HCT116 (cell line): ENCODE measurements around the gene MEF2B. TPM values are rescaled to one million over a fixed set of nuclear protein-coding genes. Genes with fewer than 3 reads are reported as not detected.

ENCODE experiments used
- ATAC-seq: fragments of 200-7000 bp; cut with Tn5 transposase; 2 replicates; pipeline ENCODE4 v1.9.1; 2020; ENCODE audit warnings: mild to moderate bottlenecking, moderate library complexity
- BruUV-seq: library from RNA; stranded (reverse); fragments of 400-500 nt; replicated peaks from 2 replicates; lab custom pipeline; 2021; lab: Mats Ljungman, UMichigan
- CTCF ChIA-PET: fragments of 300-600 bp; sonication (Branson Sonifier 250); formaldehyde crosslinking; loops from one replicate; lab custom pipeline; 2021; ENCODE audit warnings: antibody characterized with exemption; lab: Charles Lee
- POLR2A ChIA-PET: fragments of 300-600, 350-600 bp; sonication (Branson Sonifier 250); formaldehyde crosslinking; loops from one replicate; lab custom pipeline; 2021; ENCODE audit warnings: antibody characterized with exemption; lab: Charles Lee
- RAD21 ChIA-PET, 2 experiments: fragments of 300-600 bp; sonication (Branson Sonifier 250); formaldehyde crosslinking; loops; one replicate each; lab custom pipeline; 2023; ENCODE audit warnings: low total read pairs in 2 of 2; ENCODE audit not compliant: uncharacterized antibody in 2 of 2, unreplicated experiment in 2 of 2, low non-redundant PET in 1 of 2; lab: Charles Lee
- DNase-seq: peaks from one replicate; pipeline ENCODE4 v3.0.0-alpha.2; 2010; ENCODE audit warnings: low read depth, low spot score
- H2AFZ ChIP-seq: fragments of 200-600 bp; shearing (Covaris generic), sonication (generic); 2 replicates; pipeline ENCODE4 v1.6.1; 2017; ENCODE audit warnings: low read depth, mixed run types, mixed read lengths, antibody characterized with exemption, low read length; ENCODE audit not compliant: poor library complexity, severe bottlenecking
- H3K27ac ChIP-seq: 2 replicates; pipeline ENCODE4 v1.5.1; 2012; ENCODE audit warnings: low read depth, low read length
- H3K27me3 ChIP-seq: fragments of 200-600 bp; sonication (generic); 2 replicates; pipeline ENCODE4 v1.6.1; 2016; ENCODE audit warnings: mixed run types, low read length, mixed read lengths; ENCODE audit not compliant: insufficient read depth
- H3K36me3 ChIP-seq, 2 experiments: fragments of 200-500 bp in 1 of 2; fragments of 200-600 bp in 1 of 2; sonication (Bioruptor generic) in 1 of 2; sonication (generic) in 1 of 2; 2 replicates each; pipeline versions ENCODE4 v1.5.1 to v1.6.1; 2014 to 2016; ENCODE audit warnings: low read length in 2 of 2, inconsistent platforms in 1 of 2, mixed read lengths in 1 of 2, mixed run types in 1 of 2; ENCODE audit not compliant: insufficient read depth in 2 of 2, control insufficient read depth in 1 of 2
- H3K4me1 ChIP-seq, 2 experiments: fragments of 200-600 bp in 1 of 2; sonication (generic) in 1 of 2; 2 replicates each; pipeline versions ENCODE4 v1.5.1 to v1.6.1; 2012 to 2017; ENCODE audit warnings: low read length in 2 of 2, inconsistent platforms in 1 of 2, mild to moderate bottlenecking in 1 of 2, mixed read lengths in 1 of 2, mixed run types in 1 of 2, moderate library complexity in 1 of 2; ENCODE audit not compliant: insufficient read depth in 2 of 2, control insufficient read depth in 1 of 2
- H3K4me2 ChIP-seq: fragments of 200-600 bp; sonication (generic); 2 replicates; pipeline ENCODE4 v1.6.1; 2017; ENCODE audit warnings: mixed run types, low read length, mixed read lengths
- H3K4me3 ChIP-seq, 2 experiments: fragments of 200-600 bp in 1 of 2; sonication (generic) in 1 of 2; replicated peaks in 1 of 2; 2 replicates each; pipeline ENCODE4 v1.5.1; 2011 to 2016; ENCODE audit warnings: low read length in 2 of 2, control low read depth in 1 of 2, low read depth in 1 of 2, mild to moderate bottlenecking in 1 of 2, mixed read lengths in 1 of 2, mixed run types in 1 of 2
- H3K79me2 ChIP-seq: fragments of 200-600 bp; sonication (generic); 2 replicates; pipeline ENCODE4 v1.6.1; 2017; ENCODE audit warnings: mild to moderate bottlenecking, mixed run types, low read length, moderate library complexity, mixed read lengths; ENCODE audit not compliant: insufficient read depth
- H3K9ac ChIP-seq: fragments of 200-600 bp; sonication (generic); 2 replicates; pipeline ENCODE4 v1.6.1; 2016; ENCODE audit warnings: low read length, mixed read lengths
- H3K9me2 ChIP-seq: fragments of 200-600 bp; sonication (generic), shearing (Covaris generic); 2 replicates; pipeline ENCODE4 v1.6.1; 2017; ENCODE audit warnings: mixed run types, mild to moderate bottlenecking, moderate library complexity; ENCODE audit not compliant: insufficient read depth
- H3K9me3 ChIP-seq, 2 experiments: fragments of 200-500 bp in 1 of 2; fragments of 200-600 bp in 1 of 2; sonication (Bioruptor generic) in 1 of 2; sonication (generic) in 1 of 2; 2 replicates each; pipeline ENCODE4 v1.6.1; 2014 to 2017; ENCODE audit warnings: low read length in 2 of 2, mixed read lengths in 2 of 2, inconsistent platforms in 1 of 2, low read depth in 1 of 2, mild to moderate bottlenecking in 1 of 2, mixed run types in 1 of 2, moderate library complexity in 1 of 2; ENCODE audit not compliant: control insufficient read depth in 1 of 2, insufficient read depth in 1 of 2
- H4K20me1 ChIP-seq: fragments of 200-600 bp; sonication (generic), shearing (Covaris generic); 2 replicates; pipeline ENCODE4 v1.6.1; 2017; ENCODE audit warnings: mixed run types, mild to moderate bottlenecking, moderate library complexity; ENCODE audit not compliant: insufficient read depth
- CBX3 ChIP-seq: IDR thresholded peaks from 2 replicates; pipeline ENCODE4 v1.6.1; 2012; ENCODE audit warnings: low read depth
- CEBPB ChIP-seq: IDR thresholded peaks from 2 replicates; pipeline ENCODE4 v1.6.1; 2012; ENCODE audit warnings: low read depth
- EGR1 ChIP-seq: IDR thresholded peaks from 2 replicates; pipeline ENCODE4 v1.6.1; 2012; ENCODE audit warnings: low read depth
- ELF1 ChIP-seq: IDR thresholded peaks from 2 replicates; pipeline ENCODE4 v1.6.1; 2012; ENCODE audit warnings: low read depth, borderline replicate concordance
- EZH2 ChIP-seq: fragments of 200-600 bp; sonication (generic); IDR thresholded peaks from 2 replicates; pipeline ENCODE4 v1.6.1; 2017; ENCODE audit warnings: antibody characterized with exemption, mixed run types
- EZH2phosphoT487 ChIP-seq: fragments of 200-600 bp; IDR thresholded peaks from 2 replicates; pipeline ENCODE4 v1.6.1; 2018; ENCODE audit warnings: antibody characterized with exemption, borderline replicate concordance
- JUND ChIP-seq: IDR thresholded peaks from 2 replicates; pipeline ENCODE4 v1.6.1; 2012
- POLR2A ChIP-seq: IDR thresholded peaks from 2 replicates; pipeline ENCODE4 v1.7.0; 2011; ENCODE audit warnings: borderline replicate concordance; ENCODE audit not compliant: insufficient read depth, insufficient read length; ENCODE audit errors: extremely low read depth
- POLR2AphosphoS5 ChIP-seq: IDR thresholded peaks from 2 replicates; pipeline ENCODE4 v1.6.1; 2011; ENCODE audit warnings: mild to moderate bottlenecking, low read depth, low read length, moderate library complexity
- RAD21 ChIP-seq: IDR thresholded peaks from 2 replicates; pipeline ENCODE4 v1.6.1; 2012; ENCODE audit warnings: low read depth, mild to moderate bottlenecking
- SP1 ChIP-seq: IDR thresholded peaks from 2 replicates; pipeline ENCODE4 v1.6.1; 2012; ENCODE audit warnings: low read depth
- SRF ChIP-seq: IDR thresholded peaks from 2 replicates; pipeline ENCODE4 v1.6.1; 2012; ENCODE audit warnings: low read depth
- TCF7L2 ChIP-seq: IDR thresholded peaks from 2 replicates; pipeline ENCODE4 v1.7.0; 2011; ENCODE audit warnings: borderline replicate concordance, inconsistent platforms; ENCODE audit not compliant: insufficient read depth, insufficient read length; ENCODE audit errors: extremely low read depth
- YY1 ChIP-seq: IDR thresholded peaks from 2 replicates; pipeline ENCODE4 v1.6.1; 2011; ENCODE audit warnings: low read length, low read depth, moderate library complexity, mild to moderate bottlenecking; ENCODE audit not compliant: insufficient replicate concordance; ENCODE audit errors: extremely low read depth
- ZFX ChIP-seq: fragments of 450-650 bp; IDR thresholded peaks from 2 replicates; pipeline ENCODE4 v1.6.1; 2017
- ZNF274 ChIP-seq: fragments of 200-500 bp; sonication (Bioruptor generic); IDR thresholded peaks from 2 replicates; pipeline ENCODE4 v1.6.1; 2014; ENCODE audit warnings: mild to moderate bottlenecking, low read depth, low read length, inconsistent platforms
- intact Hi-C: fragments of 100-400 bp; cut with micrococcal nuclease; formaldehyde crosslinking; loops from 2 replicates; pipeline ENCODE4 v1.10.0; 2022
- total RNA-seq: library from RNA; stranded (reverse); gene quantifications from one replicate; pipeline ENCODE4 v1.2.1, GENCODE V29; 2021; ENCODE audit not compliant: unreplicated experiment
- TF ChIP-seq, protein P1 (sequence below): IDR thresholded peaks from 2 replicates; pipeline ENCODE4 v1.6.1; 2012; ENCODE audit warnings: low read depth
- TF ChIP-seq, protein P2 (sequence below): IDR thresholded peaks from 2 replicates; pipeline ENCODE4 v1.6.1; 2011; ENCODE audit warnings: mild to moderate bottlenecking, low read length, moderate library complexity; ENCODE audit not compliant: insufficient replicate concordance; ENCODE audit errors: extremely low read depth
- TF ChIP-seq, protein P3 (sequence below): IDR thresholded peaks from 2 replicates; pipeline ENCODE4 v1.6.1; 2012

Gene MEF2B
- total RNA-seq, 1 experiment from 2014 or later: 7.9 TPM

DNA sequence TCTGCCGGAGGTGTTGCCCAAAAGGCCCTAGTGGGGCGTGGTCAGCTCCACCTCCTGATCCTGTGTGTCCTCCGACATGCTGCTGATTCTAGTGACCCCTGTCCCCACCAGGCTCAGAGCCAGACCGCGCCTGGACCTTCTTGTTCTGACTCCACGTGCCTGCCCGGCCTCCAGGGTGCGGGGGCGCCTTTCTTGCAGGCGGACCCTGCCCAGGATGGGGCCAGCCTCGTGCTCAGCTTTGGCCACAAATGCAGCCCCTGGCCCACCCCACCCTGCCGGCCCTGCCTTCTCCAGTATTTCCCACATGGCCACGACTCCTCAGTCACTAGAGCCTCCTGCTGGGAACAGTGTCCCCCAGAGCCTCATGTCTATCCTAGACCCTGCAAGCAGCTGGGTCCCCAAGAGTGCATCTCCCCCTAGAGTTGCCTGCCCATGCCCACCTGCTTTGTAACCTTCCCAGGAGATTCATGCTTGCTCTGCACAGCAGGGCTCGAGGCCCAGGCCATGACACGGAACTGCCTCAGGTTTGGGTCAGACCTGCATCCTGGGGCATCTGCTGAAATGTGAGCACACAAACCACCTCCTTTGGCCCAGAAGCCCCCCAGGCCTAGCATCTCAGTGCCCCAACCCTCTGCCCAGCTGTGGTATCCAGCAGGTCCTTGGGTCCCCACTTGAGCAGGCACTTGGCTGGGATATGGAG is 58.8 kb downstream of the MEF2B start:
- BruUV-seq: no TSS peak
- H3K79me2 ChIP-seq: no peaks in the 10 kb centered on the region
- DNase-seq (no peak), ATAC-seq (no peak)
- TF ChIP-seq ELF1 (no peak), EZH2phosphoT487 (no peak), POLR2AphosphoS5 (no peak), POLR2A (no peak), ZFX (no peak), TCF7L2 (no peak), JUND (no peak), CBX3 (no peak), YY1 (no peak), ZNF274 (no peak), RAD21 (no peak), CEBPB (no peak), SRF (no peak), EZH2 (no peak), SP1 (no peak), EGR1 (no peak)
- TF ChIP-seq, protein P1, sequence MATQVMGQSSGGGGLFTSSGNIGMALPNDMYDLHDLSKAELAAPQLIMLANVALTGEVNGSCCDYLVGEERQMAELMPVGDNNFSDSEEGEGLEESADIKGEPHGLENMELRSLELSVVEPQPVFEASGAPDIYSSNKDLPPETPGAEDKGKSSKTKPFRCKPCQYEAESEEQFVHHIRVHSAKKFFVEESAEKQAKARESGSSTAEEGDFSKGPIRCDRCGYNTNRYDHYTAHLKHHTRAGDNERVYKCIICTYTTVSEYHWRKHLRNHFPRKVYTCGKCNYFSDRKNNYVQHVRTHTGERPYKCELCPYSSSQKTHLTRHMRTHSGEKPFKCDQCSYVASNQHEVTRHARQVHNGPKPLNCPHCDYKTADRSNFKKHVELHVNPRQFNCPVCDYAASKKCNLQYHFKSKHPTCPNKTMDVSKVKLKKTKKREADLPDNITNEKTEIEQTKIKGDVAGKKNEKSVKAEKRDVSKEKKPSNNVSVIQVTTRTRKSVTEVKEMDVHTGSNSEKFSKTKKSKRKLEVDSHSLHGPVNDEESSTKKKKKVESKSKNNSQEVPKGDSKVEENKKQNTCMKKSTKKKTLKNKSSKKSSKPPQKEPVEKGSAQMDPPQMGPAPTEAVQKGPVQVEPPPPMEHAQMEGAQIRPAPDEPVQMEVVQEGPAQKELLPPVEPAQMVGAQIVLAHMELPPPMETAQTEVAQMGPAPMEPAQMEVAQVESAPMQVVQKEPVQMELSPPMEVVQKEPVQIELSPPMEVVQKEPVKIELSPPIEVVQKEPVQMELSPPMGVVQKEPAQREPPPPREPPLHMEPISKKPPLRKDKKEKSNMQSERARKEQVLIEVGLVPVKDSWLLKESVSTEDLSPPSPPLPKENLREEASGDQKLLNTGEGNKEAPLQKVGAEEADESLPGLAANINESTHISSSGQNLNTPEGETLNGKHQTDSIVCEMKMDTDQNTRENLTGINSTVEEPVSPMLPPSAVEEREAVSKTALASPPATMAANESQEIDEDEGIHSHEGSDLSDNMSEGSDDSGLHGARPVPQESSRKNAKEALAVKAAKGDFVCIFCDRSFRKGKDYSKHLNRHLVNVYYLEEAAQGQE: no peak
- TF ChIP-seq, protein P2, sequence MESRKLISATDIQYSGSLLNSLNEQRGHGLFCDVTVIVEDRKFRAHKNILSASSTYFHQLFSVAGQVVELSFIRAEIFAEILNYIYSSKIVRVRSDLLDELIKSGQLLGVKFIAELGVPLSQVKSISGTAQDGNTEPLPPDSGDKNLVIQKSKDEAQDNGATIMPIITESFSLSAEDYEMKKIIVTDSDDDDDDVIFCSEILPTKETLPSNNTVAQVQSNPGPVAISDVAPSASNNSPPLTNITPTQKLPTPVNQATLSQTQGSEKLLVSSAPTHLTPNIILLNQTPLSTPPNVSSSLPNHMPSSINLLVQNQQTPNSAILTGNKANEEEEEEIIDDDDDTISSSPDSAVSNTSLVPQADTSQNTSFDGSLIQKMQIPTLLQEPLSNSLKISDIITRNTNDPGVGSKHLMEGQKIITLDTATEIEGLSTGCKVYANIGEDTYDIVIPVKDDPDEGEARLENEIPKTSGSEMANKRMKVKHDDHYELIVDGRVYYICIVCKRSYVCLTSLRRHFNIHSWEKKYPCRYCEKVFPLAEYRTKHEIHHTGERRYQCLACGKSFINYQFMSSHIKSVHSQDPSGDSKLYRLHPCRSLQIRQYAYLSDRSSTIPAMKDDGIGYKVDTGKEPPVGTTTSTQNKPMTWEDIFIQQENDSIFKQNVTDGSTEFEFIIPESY: no peak
- TF ChIP-seq, protein P3, sequence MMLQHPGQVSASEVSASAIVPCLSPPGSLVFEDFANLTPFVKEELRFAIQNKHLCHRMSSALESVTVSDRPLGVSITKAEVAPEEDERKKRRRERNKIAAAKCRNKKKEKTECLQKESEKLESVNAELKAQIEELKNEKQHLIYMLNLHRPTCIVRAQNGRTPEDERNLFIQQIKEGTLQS: no peak
- no peak overlapping the region for H3K4me2 ChIP-seq
- H3K9me2 ChIP-seq: no peaks in the 10 kb centered on the region
- peaks cover 14 to 27% of the 10 kb centered on the region in 2 experiments for H3K4me1 ChIP-seq
- H3K4me3 ChIP-seq: no peak overlapping the region
- intact Hi-C loops: no loop called here
- H3K27ac ChIP-seq: no peak overlapping the region
- H3K9ac ChIP-seq: no peak overlapping the region
- ChIA-PET CTCF (no interaction called here), RAD21 (no interaction called here), POLR2A (interaction anchor here (0.6 kb wide), 1 partner anchor 22 kb away, joined by 3 read pairs; no protein-coding TSS in a partner anchor)
- H3K27me3 ChIP-seq: no peaks in the 10 kb centered on the region
- H3K9me3 ChIP-seq: no peaks in the 10 kb centered on the region
- H2AFZ ChIP-seq: no peak overlapping the region
- H4K20me1 ChIP-seq: no peaks in the 10 kb centered on the region
- no peaks in the 10 kb centered on the region for H3K36me3 ChIP-seq
